ENCODE data around the gene SLC52A3.

DNA sequence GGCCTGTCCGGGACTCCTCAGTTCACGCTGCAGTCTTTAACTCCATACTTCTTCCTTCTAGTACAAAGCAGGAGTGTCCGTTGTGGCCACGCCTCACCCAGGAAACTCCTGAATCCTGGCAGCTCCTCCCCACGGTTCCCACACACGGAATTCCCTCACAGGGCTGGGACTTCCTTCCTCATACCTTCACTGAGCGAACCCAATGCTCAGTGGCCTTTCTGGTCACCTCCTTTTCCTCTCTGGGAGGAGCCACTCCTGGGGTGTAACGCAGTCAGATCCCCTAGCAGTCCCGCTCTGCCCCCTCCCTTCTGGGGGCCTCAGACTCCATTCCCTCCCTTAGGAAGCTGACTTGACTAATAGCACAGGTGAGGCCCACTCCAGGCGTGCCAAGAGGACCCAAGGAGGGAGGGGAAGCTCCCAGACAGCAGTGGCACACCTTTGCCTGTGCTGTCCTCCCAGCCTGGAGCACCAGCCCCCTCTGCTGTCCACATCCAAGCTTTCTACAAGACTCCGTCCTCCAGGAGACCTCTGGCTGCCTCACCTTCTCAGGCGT is at the start of gene SLC52A3:
- TF ChIP-seq CTCF (IDR thresholded peaks at IDR 0.05; ENCODE audit: low read length) (peak; percentile 18), EZH2phosphoT487 (IDR thresholded peaks at IDR 0.05; ENCODE audit: low read length) (no peak)
